ENCODE results near the gene ZNF90. TPM values are rescaled to one million over a fixed set of nuclear protein-coding genes. Genes with fewer than 3 reads are reported as not detected.

The ZNF90 gene
- total RNA-seq, 4 donors from 2014 or later, result 1.1 to 4.4 (median 1.7) TPM

GRCh38 chr19:20153281-20153680 lies 75.5 kb downstream of the ZNF90 start:
- TF ChIP-seq CTCF (IDR thresholded peaks at IDR 0.05), result no peak
- no peak for TF ChIP-seq POLR2A (IDR thresholded peaks at IDR 0.05)
- no peak for TF ChIP-seq EP300 (IDR thresholded peaks at IDR 0.05)
- no peak for DNase-seq (ENCODE audit: low spot score in 2 of 2)
- Histone ChIP-seq H3K36me3 (no peaks in the 10 kb centered on the region), H3K4me3 (no peak overlapping the region), H3K9me3 (no peaks in the 10 kb centered on the region), H3K27me3 (no peaks in the 10 kb centered on the region), H3K4me1 (no peaks in the 10 kb centered on the region), H3K27ac (no peak overlapping the region)
- WGBS, 2 donors, result 73 to 84% methylated on average over 4 of the region's 4 CpGs

GRCh38 chr19:20154636-20155035 lies 76.8 kb downstream of the ZNF90 start:
- TF ChIP-seq POLR2A (IDR thresholded peaks at IDR 0.05) (no peak), CTCF (IDR thresholded peaks at IDR 0.05) (no peak), EP300 (IDR thresholded peaks at IDR 0.05) (no peak)
- Histone ChIP-seq H3K27ac (no peak overlapping the region), H3K4me3 (no peak overlapping the region), H3K27me3 (no peaks in the 10 kb centered on the region), H3K36me3 (no peaks in the 10 kb centered on the region), H3K4me1 (no peaks in the 10 kb centered on the region), H3K9me3 (no peaks in the 10 kb centered on the region)
- DNase-seq (ENCODE audit: low spot score in 2 of 2), result no peak
- whole genome bisulfite sequencing, 2 donors, result 69 to 72% methylated on average over 4 of the region's 4 CpGs

- no peaks in the 10 kb centered on the region for H3K36me3 ChIP-seq
- no peak overlapping the region for H3K27ac ChIP-seq
- H3K4me3 ChIP-seq, result no peak overlapping the region
- peaks cover 0 to 3% (median under 1%) of the 10 kb centered on the region in 4 donors for H3K4me1 ChIP-seq
- no peak for DNase-seq (ENCODE audit: low spot score in 2 of 2)
- H3K27me3 ChIP-seq, result no peaks in the 10 kb centered on the region
- no peak for TF ChIP-seq POLR2A (IDR thresholded peaks at IDR 0.05)
- TF ChIP-seq EP300 (IDR thresholded peaks at IDR 0.05), result no peak
- TF ChIP-seq CTCF (IDR thresholded peaks at IDR 0.05), result no peak
- no peaks in the 10 kb centered on the region for H3K9me3 ChIP-seq
- WGBS, 2 donors, result 79 to 85% methylated on average over 3 of the region's 3 CpGs
These were observed 85.0 kb downstream of the ZNF90 start for GRCh38 chr19:20162821-20163220.

GRCh38 chr19:20164456-20164855 lies 86.7 kb downstream of the ZNF90 start:
- 93% methylated on average over 1 of the region's 1 CpG for WGBS, 2 donors
- no peaks in the 10 kb centered on the region for H3K9me3 ChIP-seq

More at GRCh38 chr19:20164456-20164855, 86.7 kb downstream of the ZNF90 start:
- Histone ChIP-seq H3K27ac (no peak overlapping the region), H3K27me3 (no peaks in the 10 kb centered on the region), H3K4me3 (no peak overlapping the region), H3K36me3 (peaks cover 0 to 4% (median 0%) of the 10 kb centered on the region in 3 donors), H3K4me1 (peaks cover 0 to 9% (median 3%) of the 10 kb centered on the region in 4 donors)
- TF ChIP-seq CTCF (IDR thresholded peaks at IDR 0.05) (no peak), POLR2A (IDR thresholded peaks at IDR 0.05) (no peak), EP300 (IDR thresholded peaks at IDR 0.05) (no peak)
- DNase-seq (ENCODE audit: low spot score in 2 of 2), result no peak
